ENCODE results near the gene CD180.

Gene CD180

GRCh38 chr5:67202828-67203227 is 6.2 kb upstream of the CD180 start:
- Histone ChIP-seq H3K4me3 (ENCODE audit: low read depth, low read length) (no peak overlapping the region), H3K36me3 (no peaks in the 10 kb centered on the region), H3K4me1 (peaks cover 8% of the 10 kb centered on the region), H3K27me3 (no peaks in the 10 kb centered on the region), H3K9me3 (peaks cover 2% of the 10 kb centered on the region; the same call in 1 of the 2 replicates)
- DNase-seq = no peak
- no peak for TF ChIP-seq CTCF (IDR thresholded peaks at IDR 0.05; ENCODE audit: low read depth, low read length)

GRCh38 chr5:67201897-67202549 is 5.4 kb upstream of the CD180 start:
- H3K4me3 ChIP-seq (ENCODE audit: low read depth, low read length) = no peak overlapping the region
- H3K27me3 ChIP-seq = no peaks in the 10 kb centered on the region
- H3K9me3 ChIP-seq = peaks cover 2% of the 10 kb centered on the region; the same call in 1 of the 2 replicates
- peaks cover 8% of the 10 kb centered on the region for H3K4me1 ChIP-seq
- DNase-seq = no peak
- no peak for TF ChIP-seq CTCF (IDR thresholded peaks at IDR 0.05; ENCODE audit: low read depth, low read length)
- no peaks in the 10 kb centered on the region for H3K36me3 ChIP-seq

GRCh38 chr5:67200809-67201562 is 4.4 kb upstream of the CD180 start:
- no peak for TF ChIP-seq CTCF (IDR thresholded peaks at IDR 0.05; ENCODE audit: low read depth, low read length)
- peaks cover 8% of the 10 kb centered on the region for H3K4me1 ChIP-seq
- peaks cover 2% of the 10 kb centered on the region; the same call in 1 of the 2 replicates for H3K9me3 ChIP-seq

GRCh38 chr5:67199859-67200258 is 3.3 kb upstream of the CD180 start:
- H3K4me3 ChIP-seq (ENCODE audit: low read depth, low read length) = no peak overlapping the region
- no peak for TF ChIP-seq CTCF (IDR thresholded peaks at IDR 0.05; ENCODE audit: low read depth, low read length)
- no peak for DNase-seq
- peaks cover 3% of the 10 kb centered on the region for H3K4me1 ChIP-seq
- no peaks in the 10 kb centered on the region for H3K27me3 ChIP-seq
- peaks cover 2% of the 10 kb centered on the region; the same call in 1 of the 2 replicates for H3K9me3 ChIP-seq
- H3K36me3 ChIP-seq = no peaks in the 10 kb centered on the region

More at GRCh38 chr5:67200809-67201562, 4.4 kb upstream of the CD180 start:
- no peak for DNase-seq
- Histone ChIP-seq H3K27me3 (no peaks in the 10 kb centered on the region), H3K36me3 (no peaks in the 10 kb centered on the region), H3K4me3 (ENCODE audit: low read depth, low read length) (no peak overlapping the region)

GRCh38 chr5:67198917-67199316 is 2.3 kb upstream of the CD180 start:
- Histone ChIP-seq H3K9me3 (peaks cover 2% of the 10 kb centered on the region; the same call in 1 of the 2 replicates), H3K4me1 (no peaks in the 10 kb centered on the region), H3K4me3 (ENCODE audit: low read depth, low read length) (no peak overlapping the region), H3K27me3 (no peaks in the 10 kb centered on the region), H3K36me3 (no peaks in the 10 kb centered on the region)
- no peak for DNase-seq
- no peak for TF ChIP-seq CTCF (IDR thresholded peaks at IDR 0.05; ENCODE audit: low read depth, low read length)

GRCh38 chr5:67197536-67197935 is 937 bp upstream of the CD180 start:
- DNase-seq = no peak
- TF ChIP-seq CTCF (IDR thresholded peaks at IDR 0.05; ENCODE audit: low read depth, low read length) = no peak
- no peaks in the 10 kb centered on the region for H3K4me1 ChIP-seq
- H3K27me3 ChIP-seq = no peaks in the 10 kb centered on the region
- H3K36me3 ChIP-seq = no peaks in the 10 kb centered on the region
- peaks cover 2% of the 10 kb centered on the region; the same call in 1 of the 2 replicates for H3K9me3 ChIP-seq
- H3K4me3 ChIP-seq (ENCODE audit: low read depth, low read length) = no peak overlapping the region

Data from BE2C (cell line).